Breast epithelium (tissue), 4 donors: ENCODE results near the gene LEPR. TPM values are rescaled to one million over a fixed set of nuclear protein-coding genes. Genes with fewer than 3 reads are reported as not detected.

Source experiments
- DNase-seq, 2 donors: peaks; one replicate each; pipeline ENCODE4 v3.0.0-alpha.2; 2019; ENCODE audit warnings: low spot score in 2 of 2
- H3K27ac ChIP-seq, 2 donors: fragments of 200-600 bp; sonication (generic) in 1 of 2; one replicate each; pipeline ENCODE4 v1.5.1; 2016 to 2019; ENCODE audit warnings: mild to moderate bottlenecking in 1 of 2
- H3K27me3 ChIP-seq, 2 donors: fragments of 200-600 bp; sonication (generic) in 1 of 2; one replicate each; pipeline versions ENCODE4 v1.5.1 to v1.6.0; 2017 to 2019; ENCODE audit warnings: control low read depth in 1 of 2, mild to moderate bottlenecking in 1 of 2
- H3K36me3 ChIP-seq: fragments of 200-600 bp; one replicate; pipeline ENCODE4 v1.5.1; 2019
- H3K4me1 ChIP-seq, 2 donors: fragments of 200-600 bp; sonication (generic); one replicate each; pipeline ENCODE4 v1.5.1; 2016 to 2019; ENCODE audit warnings: control low read depth in 1 of 2
- H3K4me3 ChIP-seq, 3 donors: fragments of 200-600 bp; sonication (generic); 1 replicate in 2 of 3; 2 replicates in 1 of 3; pipeline ENCODE4 v1.5.1; 2016 to 2019; ENCODE audit warnings: mild to moderate bottlenecking in 3 of 3, moderate library complexity in 2 of 3
- H3K9me3 ChIP-seq, 2 donors: fragments of 200-600 bp; sonication (generic) in 1 of 2; one replicate each; pipeline ENCODE4 v1.5.1; 2016 to 2019; ENCODE audit warnings: control low read depth in 1 of 2
- POLR2A ChIP-seq: fragments of 450-650 bp; IDR thresholded peaks from one replicate; pipeline ENCODE4 v1.6.1; 2016; ENCODE audit warnings: antibody characterized with exemption, mild to moderate bottlenecking, moderate library complexity
- POLR2AphosphoS5 ChIP-seq, 3 donors: sonication (generic); formaldehyde crosslinking; IDR thresholded peaks; one replicate each; pipeline ENCODE4 v1.6.1; 2017; ENCODE audit warnings: antibody characterized with exemption in 3 of 3
- intact Hi-C: fragments of 100-400 bp; cut with DNase I; formaldehyde crosslinking; loops from one replicate; pipeline ENCODE4 v1.15.1; 2023; ENCODE audit warnings: low total_unique reads
- total RNA-seq, 3 donors: library from RNA; depleted of rRNA; stranded (reverse); fragments of >200 nt; gene quantifications; one replicate each; pipeline ENCODE4 v1.1.0, GENCODE V29; 2016
- TF ChIP-seq, protein P1 (sequence below), 3 donors: fragments of 450-650 bp; IDR thresholded peaks; one replicate each; pipeline ENCODE4 v1.5.1; 2016 to 2017; ENCODE audit warnings: antibody characterized with exemption in 3 of 3, mild to moderate bottlenecking in 3 of 3, moderate library complexity in 3 of 3

The LEPR gene
- total RNA-seq, 3 donors from 2014 or later = 23.3 to 49.5 (median 23.5) TPM

GRCh38 chr1:65393347-65393746 lies 27.1 kb upstream of the LEPR start:
- intact Hi-C loops = no loop called here
- Histone ChIP-seq H3K9me3 (no peaks in the 10 kb centered on the region), H3K36me3 (no peaks in the 10 kb centered on the region), H3K4me3 (no peak overlapping the region), H3K27me3 (no peaks in the 10 kb centered on the region), H3K4me1 (no peaks in the 10 kb centered on the region), H3K27ac (no peak overlapping the region)
- DNase-seq = no peak
- TF ChIP-seq, protein P1, sequence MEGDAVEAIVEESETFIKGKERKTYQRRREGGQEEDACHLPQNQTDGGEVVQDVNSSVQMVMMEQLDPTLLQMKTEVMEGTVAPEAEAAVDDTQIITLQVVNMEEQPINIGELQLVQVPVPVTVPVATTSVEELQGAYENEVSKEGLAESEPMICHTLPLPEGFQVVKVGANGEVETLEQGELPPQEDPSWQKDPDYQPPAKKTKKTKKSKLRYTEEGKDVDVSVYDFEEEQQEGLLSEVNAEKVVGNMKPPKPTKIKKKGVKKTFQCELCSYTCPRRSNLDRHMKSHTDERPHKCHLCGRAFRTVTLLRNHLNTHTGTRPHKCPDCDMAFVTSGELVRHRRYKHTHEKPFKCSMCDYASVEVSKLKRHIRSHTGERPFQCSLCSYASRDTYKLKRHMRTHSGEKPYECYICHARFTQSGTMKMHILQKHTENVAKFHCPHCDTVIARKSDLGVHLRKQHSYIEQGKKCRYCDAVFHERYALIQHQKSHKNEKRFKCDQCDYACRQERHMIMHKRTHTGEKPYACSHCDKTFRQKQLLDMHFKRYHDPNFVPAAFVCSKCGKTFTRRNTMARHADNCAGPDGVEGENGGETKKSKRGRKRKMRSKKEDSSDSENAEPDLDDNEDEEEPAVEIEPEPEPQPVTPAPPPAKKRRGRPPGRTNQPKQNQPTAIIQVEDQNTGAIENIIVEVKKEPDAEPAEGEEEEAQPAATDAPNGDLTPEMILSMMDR (IDR thresholded peaks at IDR 0.05) = no peak
- no peak for TF ChIP-seq POLR2AphosphoS5 (IDR thresholded peaks at IDR 0.05)
- TF ChIP-seq POLR2A = no peak

- TF ChIP-seq POLR2AphosphoS5 (IDR thresholded peaks at IDR 0.05) (no peak), POLR2A (no peak)
- TF ChIP-seq, protein P1 (IDR thresholded peaks at IDR 0.05) = no peak
- Histone ChIP-seq H3K4me3 (no peak overlapping the region), H3K27me3 (no peaks in the 10 kb centered on the region), H3K4me1 (no peaks in the 10 kb centered on the region), H3K9me3 (no peaks in the 10 kb centered on the region), H3K27ac (no peak overlapping the region), H3K36me3 (no peaks in the 10 kb centered on the region)
- DNase-seq = no peak
- intact Hi-C loops = no loop called here
These were observed 26.5 kb upstream of the LEPR start for GRCh38 chr1:65393928-65394327.

- no peak for DNase-seq
- no peaks in the 10 kb centered on the region for H3K4me1 ChIP-seq
- TF ChIP-seq, protein P1 (IDR thresholded peaks at IDR 0.05) = no peak
- TF ChIP-seq POLR2A (no peak), POLR2AphosphoS5 (IDR thresholded peaks at IDR 0.05) (no peak)
- no peak overlapping the region for H3K4me3 ChIP-seq
- no peaks in the 10 kb centered on the region for H3K36me3 ChIP-seq
- intact Hi-C loops = no loop called here
- no peaks in the 10 kb centered on the region for H3K27me3 ChIP-seq
- H3K9me3 ChIP-seq = no peaks in the 10 kb centered on the region
- H3K27ac ChIP-seq = no peak overlapping the region
These were observed 24.4 kb upstream of the LEPR start for GRCh38 chr1:65395887-65396612.

- Histone ChIP-seq H3K4me1 (no peaks in the 10 kb centered on the region), H3K36me3 (no peaks in the 10 kb centered on the region), H3K27me3 (no peaks in the 10 kb centered on the region), H3K27ac (no peak overlapping the region), H3K9me3 (no peaks in the 10 kb centered on the region), H3K4me3 (no peak overlapping the region)
- intact Hi-C loops = no loop called here
- no peak for TF ChIP-seq POLR2A
- TF ChIP-seq, protein P1 (IDR thresholded peaks at IDR 0.05) = no peak
- no peak for TF ChIP-seq POLR2AphosphoS5 (IDR thresholded peaks at IDR 0.05)
- no peak for DNase-seq
These were observed 22.4 kb upstream of the LEPR start for GRCh38 chr1:65398083-65398482.

- Histone ChIP-seq H3K27me3 (no peaks in the 10 kb centered on the region), H3K4me1 (no peaks in the 10 kb centered on the region), H3K36me3 (no peaks in the 10 kb centered on the region), H3K27ac (no peak overlapping the region), H3K4me3 (no peak overlapping the region), H3K9me3 (no peaks in the 10 kb centered on the region)
- TF ChIP-seq, protein P1 (IDR thresholded peaks at IDR 0.05) = no peak
- TF ChIP-seq POLR2AphosphoS5 (IDR thresholded peaks at IDR 0.05) (no peak), POLR2A (no peak)
- DNase-seq = no peak
- intact Hi-C loops = no loop called here
These were observed 21.5 kb upstream of the LEPR start for GRCh38 chr1:65399003-65399402.
